Neural cell (in vitro differentiated cells): Measurements from ENCODE around the gene NAPG. TPM values are rescaled to one million over a fixed set of nuclear protein-coding genes. Genes with fewer than 3 reads are reported as not detected.
"Not testable (repeated sequence)": the region's sequence is repeated elsewhere in the genome, so short reads cannot be mapped to it uniquely, and the experiment has no call there.

Experiments
- H2AFZ ChIP-seq: fragments of 200-600, 300-800 bp; sonication (generic), shearing (Covaris generic); 2 replicates; pipeline ENCODE4 v1.6.0; 2014; ENCODE audit warnings: low read depth, mild to moderate bottlenecking, antibody characterized with exemption, low read length, moderate library complexity
- H3F3A ChIP-seq: fragments of 200-600 bp; shearing (Covaris generic); 2 replicates; pipeline ENCODE4 v1.6.1; 2016; ENCODE audit warnings: mild to moderate bottlenecking, moderate library complexity, mixed read lengths, antibody characterized with exemption, low read length; ENCODE audit not compliant: insufficient read depth, poor library complexity, severe bottlenecking
- H3K27ac ChIP-seq: fragments of 200-600, 300-800 bp; sonication (generic), shearing (Covaris generic); 2 replicates; pipeline ENCODE4 v1.5.1; 2014; ENCODE audit warnings: mild to moderate bottlenecking, low read length, moderate library complexity
- H3K27me3 ChIP-seq: fragments of 300-800, 200-600 bp; sonication (generic), shearing (Covaris generic); 2 replicates; pipeline ENCODE4 v1.6.0; 2014; ENCODE audit warnings: mild to moderate bottlenecking, low read depth, low read length, moderate library complexity; ENCODE audit not compliant: insufficient read depth
- H3K36me3 ChIP-seq: fragments of 300-800, 200-600 bp; sonication (generic), shearing (Covaris generic); 2 replicates; pipeline ENCODE4 v1.5.1; 2014; ENCODE audit warnings: mild to moderate bottlenecking, antibody characterized with exemption, low read length, moderate library complexity; ENCODE audit not compliant: insufficient read depth
- H3K4me2 ChIP-seq: fragments of 300-800, 200-600 bp; sonication (generic), shearing (Covaris generic); 2 replicates; pipeline ENCODE4 v1.6.0; 2014; ENCODE audit warnings: mild to moderate bottlenecking, low read length
- H3K4me3 ChIP-seq: fragments of 300-800, 200-600 bp; sonication (generic), shearing (Covaris generic); 2 replicates; pipeline ENCODE4 v1.5.1; 2014; ENCODE audit warnings: mild to moderate bottlenecking, low read length, moderate library complexity
- H3K79me2 ChIP-seq: fragments of 200-600 bp; shearing (Covaris generic); replicated peaks from 2 replicates; pipeline ENCODE4 v1.6.0; 2014; ENCODE audit warnings: mild to moderate bottlenecking, low read length, moderate library complexity; ENCODE audit not compliant: insufficient read depth
- H3K9ac ChIP-seq: fragments of 300-800, 200-600 bp; sonication (generic), shearing (Covaris generic); 2 replicates; pipeline ENCODE4 v1.6.1; 2016; ENCODE audit warnings: mild to moderate bottlenecking, low read length, mixed read lengths
- H3K9me2 ChIP-seq: fragments of 200-600 bp; shearing (Covaris generic); 2 replicates; pipeline ENCODE4 v1.6.1; 2016; ENCODE audit warnings: mild to moderate bottlenecking, low read length, mixed read lengths; ENCODE audit not compliant: insufficient read depth
- H3K9me3 ChIP-seq: fragments of 200-600, 300-800 bp; sonication (generic), shearing (Covaris generic); 2 replicates; pipeline ENCODE4 v1.6.1; 2016; ENCODE audit warnings: mild to moderate bottlenecking, mixed run types, low read length, moderate library complexity, mixed read lengths
- H4K20me1 ChIP-seq: fragments of 200-600 bp; shearing (Covaris generic); 2 replicates; pipeline ENCODE4 v1.6.1; 2016; ENCODE audit warnings: mild to moderate bottlenecking, mixed run types; ENCODE audit not compliant: insufficient read depth
- CTCF ChIP-seq: fragments of 450-650 bp; IDR thresholded peaks from 2 replicates; pipeline ENCODE4 v1.5.1; 2014; ENCODE audit warnings: antibody characterized with exemption, mild to moderate bottlenecking, moderate library complexity; ENCODE audit not compliant: poor library complexity, severe bottlenecking
- EZH2 ChIP-seq: fragments of 200-600, 300-800 bp; shearing (Covaris generic), sonication (generic); IDR thresholded peaks from 2 replicates; pipeline ENCODE4 v1.6.1; 2014; ENCODE audit warnings: antibody characterized with exemption, low read length, borderline replicate concordance, mild to moderate bottlenecking; ENCODE audit not compliant: insufficient read depth, poor library complexity, severe bottlenecking
- MXI1 ChIP-seq: fragments of 450-650 bp; conservative IDR thresholded peaks from 2 replicates; pipeline ENCODE4 v1.6.1; 2014; ENCODE audit warnings: antibody characterized with exemption, mild to moderate bottlenecking; ENCODE audit not compliant: poor library complexity, severe bottlenecking
- polyA plus RNA-seq: library from polyadenylated mRNA; depleted of rRNA; stranded (reverse); fragments of >200 nt; gene quantifications from 2 replicates; pipeline ENCODE4 v1.2.3, GENCODE V29; 2014
- TF ChIP-seq, protein P1 (sequence below): IDR thresholded peaks from 2 replicates; pipeline ENCODE4 v1.6.1; 2012; ENCODE audit warnings: borderline replicate concordance

NAPG gene
- polyA plus RNA-seq, 1 donor from 2014 or later, result 93.9 TPM

DNA sequence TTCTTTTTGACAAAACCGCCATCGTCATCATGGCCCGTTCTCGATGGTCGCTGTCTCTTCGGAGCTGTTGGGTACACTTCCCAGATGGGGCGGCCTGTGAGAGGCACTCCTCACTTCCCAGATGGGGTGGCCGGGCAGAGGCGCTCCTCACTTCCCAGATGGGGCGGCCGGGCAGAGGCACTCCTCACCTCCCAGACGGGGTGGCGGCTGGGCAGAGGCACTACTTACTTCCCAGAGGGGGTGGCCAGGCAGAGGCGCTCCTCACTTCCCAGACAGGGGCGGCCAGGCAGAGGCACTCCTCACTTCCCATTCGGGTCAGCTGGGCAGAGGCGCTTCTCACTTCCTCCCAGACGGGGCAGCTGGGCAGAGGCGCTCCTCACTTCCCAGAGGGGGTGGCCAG, 19.9 kb upstream of the NAPG start:
- H4K20me1 ChIP-seq, H3K27ac ChIP-seq, H3K79me2 ChIP-seq: not testable (repeated sequence)

GRCh38 chr18:10508591-10508990, 17.2 kb upstream of the NAPG start:
- no peak overlapping the region for H2AFZ ChIP-seq
- no peaks in the 10 kb centered on the region for H3K27me3 ChIP-seq
- H3K27ac ChIP-seq, result no peak overlapping the region
- H3K36me3 ChIP-seq, result no peaks in the 10 kb centered on the region
- no peak overlapping the region for H3K9ac ChIP-seq
- no peak overlapping the region for H3K4me2 ChIP-seq
- H4K20me1 ChIP-seq, result no peaks in the 10 kb centered on the region
- TF ChIP-seq MXI1, result no peak
- no peak overlapping the region for H3K4me3 ChIP-seq
- H3K79me2 ChIP-seq, result no peaks in the 10 kb centered on the region
- H3K9me3 ChIP-seq, result peaks cover 4% of the 10 kb centered on the region
- no peaks in the 10 kb centered on the region for H3K9me2 ChIP-seq
- no peaks in the 10 kb centered on the region for H3F3A ChIP-seq

More for the DNA sequence above, 19.9 kb upstream of the NAPG start:
- not testable (repeated sequence) for H3K9me2 ChIP-seq, H3F3A ChIP-seq, H3K4me3 ChIP-seq, H3K9ac ChIP-seq, H3K27me3 ChIP-seq, H3K36me3 ChIP-seq, H3K4me2 ChIP-seq, H2AFZ ChIP-seq, H3K9me3 ChIP-seq

- H3K4me2 ChIP-seq, result no peak overlapping the region
- H3K27ac ChIP-seq, result no peak overlapping the region
- H3K9ac ChIP-seq, result no peak overlapping the region
- peaks cover 4% of the 10 kb centered on the region for H3K9me3 ChIP-seq
- no peak overlapping the region for H3K4me3 ChIP-seq
- TF ChIP-seq EZH2, result no peak
- TF ChIP-seq CTCF, result no peak
- TF ChIP-seq, protein P1, sequence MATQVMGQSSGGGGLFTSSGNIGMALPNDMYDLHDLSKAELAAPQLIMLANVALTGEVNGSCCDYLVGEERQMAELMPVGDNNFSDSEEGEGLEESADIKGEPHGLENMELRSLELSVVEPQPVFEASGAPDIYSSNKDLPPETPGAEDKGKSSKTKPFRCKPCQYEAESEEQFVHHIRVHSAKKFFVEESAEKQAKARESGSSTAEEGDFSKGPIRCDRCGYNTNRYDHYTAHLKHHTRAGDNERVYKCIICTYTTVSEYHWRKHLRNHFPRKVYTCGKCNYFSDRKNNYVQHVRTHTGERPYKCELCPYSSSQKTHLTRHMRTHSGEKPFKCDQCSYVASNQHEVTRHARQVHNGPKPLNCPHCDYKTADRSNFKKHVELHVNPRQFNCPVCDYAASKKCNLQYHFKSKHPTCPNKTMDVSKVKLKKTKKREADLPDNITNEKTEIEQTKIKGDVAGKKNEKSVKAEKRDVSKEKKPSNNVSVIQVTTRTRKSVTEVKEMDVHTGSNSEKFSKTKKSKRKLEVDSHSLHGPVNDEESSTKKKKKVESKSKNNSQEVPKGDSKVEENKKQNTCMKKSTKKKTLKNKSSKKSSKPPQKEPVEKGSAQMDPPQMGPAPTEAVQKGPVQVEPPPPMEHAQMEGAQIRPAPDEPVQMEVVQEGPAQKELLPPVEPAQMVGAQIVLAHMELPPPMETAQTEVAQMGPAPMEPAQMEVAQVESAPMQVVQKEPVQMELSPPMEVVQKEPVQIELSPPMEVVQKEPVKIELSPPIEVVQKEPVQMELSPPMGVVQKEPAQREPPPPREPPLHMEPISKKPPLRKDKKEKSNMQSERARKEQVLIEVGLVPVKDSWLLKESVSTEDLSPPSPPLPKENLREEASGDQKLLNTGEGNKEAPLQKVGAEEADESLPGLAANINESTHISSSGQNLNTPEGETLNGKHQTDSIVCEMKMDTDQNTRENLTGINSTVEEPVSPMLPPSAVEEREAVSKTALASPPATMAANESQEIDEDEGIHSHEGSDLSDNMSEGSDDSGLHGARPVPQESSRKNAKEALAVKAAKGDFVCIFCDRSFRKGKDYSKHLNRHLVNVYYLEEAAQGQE, result peak; percentile 58
- H3K79me2 ChIP-seq, result no peaks in the 10 kb centered on the region
- no peaks in the 10 kb centered on the region for H3K36me3 ChIP-seq
- no peak overlapping the region for H2AFZ ChIP-seq
- no peaks in the 10 kb centered on the region for H3K9me2 ChIP-seq
- no peaks in the 10 kb centered on the region for H3K27me3 ChIP-seq
- no peaks in the 10 kb centered on the region for H3F3A ChIP-seq
- no peaks in the 10 kb centered on the region for H4K20me1 ChIP-seq
Measured at GRCh38 chr18:10511236-10511635, 14.6 kb upstream of the NAPG start.
